ENCODE measurements around the gene GYS1.
A peak's percentile ranks its signal among the peaks of the same experiment; 100 is the strongest.

GYS1 gene

DNA sequence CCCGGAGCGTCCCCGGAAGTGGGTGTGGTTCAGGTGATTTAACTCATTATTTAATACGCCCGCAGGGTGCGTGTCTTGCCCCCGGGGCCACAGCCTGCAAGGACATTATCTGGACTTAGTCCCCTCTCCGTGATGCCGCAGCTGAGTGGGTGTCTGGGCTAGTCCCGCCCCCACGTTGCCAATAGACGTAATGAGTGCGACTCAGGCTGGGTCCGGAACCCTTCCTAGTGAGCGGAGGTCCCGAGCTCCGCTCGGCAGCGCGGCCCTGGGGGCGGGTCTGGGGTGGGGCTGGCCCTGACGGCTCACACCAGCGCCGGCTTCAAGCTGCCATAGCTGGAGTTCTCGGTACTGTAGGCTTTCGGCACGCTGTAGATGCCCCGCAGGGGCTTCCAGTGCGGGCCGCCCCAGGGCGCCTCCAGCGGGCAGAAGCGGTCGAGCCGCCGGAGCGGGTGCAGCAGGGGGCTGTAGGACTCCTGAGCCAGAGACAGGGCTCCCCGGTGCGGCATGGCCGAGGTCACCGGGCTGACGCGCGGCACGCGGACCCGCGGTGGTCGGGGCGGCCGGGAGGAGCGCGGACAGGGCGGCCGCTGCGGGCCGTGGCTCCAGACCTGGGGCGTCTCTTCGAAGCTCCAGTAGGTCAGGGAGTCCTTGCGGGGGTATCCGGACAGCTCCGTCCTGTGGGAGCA, 24.7 kb upstream of the GYS1 start:
- DNase-seq (ENCODE audit: low read depth in 2 of 2) = peak; percentile 37 to 57

DNA sequence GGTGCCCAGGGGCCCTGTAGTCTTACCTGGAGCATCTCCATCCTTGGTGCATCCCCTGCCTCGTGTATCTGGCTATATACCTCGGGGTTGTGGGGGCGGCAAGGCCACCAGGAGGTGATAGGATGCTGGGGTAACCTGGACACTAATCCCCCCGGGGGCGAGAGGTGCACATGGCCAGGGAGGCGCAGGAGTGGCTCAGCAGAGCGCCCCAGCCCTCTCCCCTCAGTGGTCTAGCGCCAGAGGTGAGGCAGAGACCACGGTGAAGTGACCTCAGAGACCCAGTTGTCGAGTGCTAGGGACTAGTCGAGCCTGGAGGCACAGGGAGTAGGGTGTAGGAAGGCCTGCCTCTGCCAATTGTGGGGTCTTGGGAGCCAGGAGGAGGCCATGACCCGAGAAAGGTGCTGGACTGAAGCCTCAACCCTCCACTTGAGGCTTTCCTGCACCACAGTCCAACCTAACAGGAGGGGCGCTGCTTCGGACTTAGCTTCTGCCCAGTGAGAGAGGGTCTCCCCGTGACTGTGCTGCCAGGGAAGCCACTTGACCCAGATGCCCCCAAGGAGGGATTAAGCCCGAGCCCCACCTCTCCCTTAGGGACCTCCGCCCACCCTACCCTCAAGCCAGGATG, 24.0 kb upstream of the GYS1 start, which contains the start of gene LHB:
LHB (minus strand) TSS at position 51 of the 625 bp plus-strand sequence; CDS start at position 41, 10 bp downstream.
- no peak for DNase-seq (ENCODE audit: low read depth in 2 of 2)

DNA sequence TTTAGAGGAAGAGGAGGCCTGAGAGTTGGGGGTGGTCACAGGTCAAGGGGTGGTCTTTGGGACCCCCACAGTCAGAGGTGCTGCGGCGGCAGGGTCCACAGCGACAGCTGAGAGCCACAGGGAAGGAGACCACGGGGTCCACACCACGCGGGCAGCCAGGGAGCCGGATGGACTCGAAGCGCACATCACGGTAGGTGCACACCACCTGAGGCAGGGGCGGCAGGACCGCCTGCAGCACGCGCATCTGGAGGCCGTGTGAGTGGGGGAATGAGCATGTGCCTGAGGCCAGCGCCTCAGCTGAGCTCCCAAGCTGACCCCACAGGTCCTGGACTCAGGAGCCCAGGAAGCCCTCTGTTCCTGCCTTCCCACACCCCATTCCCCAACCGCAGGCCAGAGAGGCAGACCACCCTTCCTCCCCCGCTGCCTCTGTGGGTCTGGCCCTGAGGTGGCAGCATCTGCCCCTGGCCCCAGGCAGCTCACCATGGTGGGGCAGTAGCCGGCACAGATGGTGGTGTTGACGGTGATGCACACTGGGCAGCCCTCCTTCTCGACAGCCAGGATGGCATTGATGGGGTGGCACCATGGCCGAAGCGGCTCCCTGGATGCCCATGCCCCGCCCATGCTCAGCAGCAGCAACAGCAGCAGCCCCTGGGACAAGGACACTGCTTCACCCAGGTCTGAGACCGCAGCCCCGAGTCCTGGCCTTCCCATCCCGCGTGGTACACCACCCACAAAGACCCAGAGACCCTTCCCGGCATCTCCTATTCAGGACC, 23.1 kb upstream of the GYS1 start:
- no peak for DNase-seq (ENCODE audit: low read depth in 2 of 2)

DNA sequence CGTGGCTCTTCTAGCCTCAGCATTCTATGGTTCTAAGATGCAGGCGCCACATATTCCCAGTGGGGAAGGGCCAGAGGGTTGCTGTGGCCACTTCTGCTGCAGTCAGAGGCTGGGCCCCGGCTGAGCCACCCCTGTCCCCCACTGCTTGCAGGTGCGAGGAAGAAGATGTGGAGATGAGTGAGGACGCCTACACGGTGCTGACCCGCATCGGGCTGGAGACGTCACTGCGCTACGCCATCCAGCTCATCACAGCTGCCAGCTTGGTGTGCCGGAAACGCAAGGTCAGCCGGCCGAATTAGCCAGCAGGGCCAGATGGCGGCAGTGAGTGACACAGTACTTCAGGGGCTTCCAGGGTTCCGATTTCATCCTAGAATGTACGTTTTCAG, 21.8 kb upstream of the GYS1 start:
- no peak for DNase-seq (ENCODE audit: low read depth in 2 of 2)

DNA sequence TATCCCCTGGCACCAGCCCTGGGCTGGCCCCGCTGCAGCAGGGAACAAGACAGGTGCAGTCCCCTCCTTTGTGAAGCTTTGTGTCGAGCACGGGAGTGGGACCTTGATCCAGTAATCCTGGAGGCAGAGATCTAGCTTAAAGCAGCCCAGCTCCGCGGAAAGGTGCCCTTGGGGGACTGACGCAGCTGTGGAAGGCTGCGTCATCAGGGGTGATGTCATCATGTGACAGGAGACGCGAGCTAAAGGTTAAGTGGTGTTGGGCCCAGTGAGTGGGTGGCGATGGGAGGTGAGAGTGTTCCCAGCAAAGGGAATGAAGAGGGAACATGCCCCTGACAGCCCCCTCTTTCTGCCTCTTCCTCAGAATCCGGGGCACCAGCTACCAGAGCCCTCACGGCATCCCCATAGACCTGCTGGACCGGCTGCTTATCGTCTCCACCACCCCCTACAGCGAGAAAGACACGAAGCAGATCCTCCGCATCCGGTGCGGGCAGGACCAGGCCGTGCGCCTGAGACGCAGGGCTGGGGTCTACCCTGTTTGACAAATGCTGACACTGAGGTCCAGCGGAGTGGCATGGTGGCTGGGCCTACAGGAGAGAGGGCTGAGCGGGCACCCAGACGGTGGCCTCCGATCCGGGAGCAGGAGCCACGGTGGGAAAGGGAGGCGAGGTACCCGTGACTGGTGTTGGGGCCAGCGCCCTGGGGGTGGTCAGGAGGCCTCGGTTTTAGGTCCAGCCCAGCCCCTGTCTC, 21.2 kb upstream of the GYS1 start:
- DNase-seq (ENCODE audit: low read depth in 2 of 2) = no peak

DNA sequence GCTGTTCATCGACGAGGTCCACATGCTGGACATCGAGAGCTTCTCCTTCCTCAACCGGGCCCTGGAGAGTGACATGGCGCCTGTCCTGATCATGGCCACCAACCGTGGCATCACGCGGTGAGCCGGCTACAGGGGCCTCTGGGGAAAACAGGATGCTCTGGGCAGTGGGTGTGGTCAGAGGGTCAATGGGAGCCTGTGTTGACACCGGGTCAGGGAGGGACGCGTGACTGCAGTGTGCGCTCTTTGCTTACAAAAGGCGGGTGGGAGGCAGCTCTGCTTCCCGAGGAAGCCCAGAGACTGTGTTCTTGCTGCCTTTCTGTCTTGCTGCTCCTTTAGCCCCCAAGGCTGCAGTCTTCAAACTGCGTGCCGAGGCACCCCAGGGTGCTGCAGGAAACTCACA, 18.1 kb upstream of the GYS1 start:
- DNase-seq (ENCODE audit: low read depth in 2 of 2) = no peak

DNA sequence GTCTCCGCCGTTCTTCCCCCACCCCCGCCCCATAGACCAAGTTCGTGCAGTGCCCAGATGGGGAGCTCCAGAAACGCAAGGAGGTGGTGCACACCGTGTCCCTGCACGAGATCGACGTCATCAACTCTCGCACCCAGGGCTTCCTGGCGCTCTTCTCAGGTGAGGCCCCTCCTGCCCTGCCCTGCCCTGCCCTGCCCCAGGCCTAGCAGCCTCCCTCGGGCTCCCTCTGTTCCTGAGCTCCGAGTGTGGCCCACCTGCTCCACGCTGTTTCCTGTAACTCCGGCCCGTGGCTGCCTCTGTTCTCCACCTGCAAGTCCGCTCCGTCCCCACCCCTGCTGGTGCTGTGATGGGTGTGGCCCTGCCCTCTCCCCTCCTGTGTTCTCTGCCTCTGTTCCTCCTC, 17.3 kb upstream of the GYS1 start:
- no peak for DNase-seq (ENCODE audit: low read depth in 2 of 2)

DNA sequence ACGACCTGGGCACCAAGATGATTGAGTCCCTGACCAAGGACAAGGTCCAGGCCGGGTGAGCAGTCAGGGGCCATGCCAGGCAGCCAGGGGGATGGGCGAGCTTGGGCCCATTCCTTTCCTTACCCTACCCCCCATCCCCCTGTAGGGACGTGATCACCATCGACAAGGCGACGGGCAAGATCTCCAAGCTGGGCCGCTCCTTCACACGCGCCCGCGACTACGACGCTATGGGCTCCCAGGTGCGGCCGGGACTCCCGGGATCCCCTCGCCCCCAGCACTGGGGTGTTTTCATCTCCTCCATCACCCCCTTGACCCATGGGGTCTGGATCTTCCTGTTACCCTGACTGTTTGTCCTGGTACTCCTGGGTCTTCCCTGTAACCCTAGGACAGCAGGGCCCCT, 16.7 kb upstream of the GYS1 start:
- no peak for DNase-seq (ENCODE audit: low read depth in 2 of 2)

DNA sequence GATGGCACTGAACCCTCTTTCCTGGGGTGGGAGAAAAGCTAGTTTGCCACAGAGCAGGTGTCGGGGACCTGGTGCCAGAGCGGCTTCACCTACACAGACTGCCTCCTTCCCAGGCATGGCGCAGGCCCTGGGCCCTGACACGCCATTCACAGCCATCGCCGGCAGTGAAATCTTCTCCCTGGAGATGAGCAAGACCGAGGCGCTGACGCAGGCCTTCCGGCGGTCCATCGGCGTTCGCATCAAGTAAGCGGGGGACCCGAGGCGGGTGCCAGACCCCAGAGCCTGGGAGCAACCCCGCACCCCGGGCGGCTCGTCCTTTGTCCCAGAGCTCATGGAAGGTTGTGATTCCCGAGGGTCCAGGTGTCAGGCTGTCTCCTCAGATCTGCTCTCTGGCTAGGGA, 13.8 kb upstream of the GYS1 start:
- no peak for DNase-seq (ENCODE audit: low read depth in 2 of 2)

DNA sequence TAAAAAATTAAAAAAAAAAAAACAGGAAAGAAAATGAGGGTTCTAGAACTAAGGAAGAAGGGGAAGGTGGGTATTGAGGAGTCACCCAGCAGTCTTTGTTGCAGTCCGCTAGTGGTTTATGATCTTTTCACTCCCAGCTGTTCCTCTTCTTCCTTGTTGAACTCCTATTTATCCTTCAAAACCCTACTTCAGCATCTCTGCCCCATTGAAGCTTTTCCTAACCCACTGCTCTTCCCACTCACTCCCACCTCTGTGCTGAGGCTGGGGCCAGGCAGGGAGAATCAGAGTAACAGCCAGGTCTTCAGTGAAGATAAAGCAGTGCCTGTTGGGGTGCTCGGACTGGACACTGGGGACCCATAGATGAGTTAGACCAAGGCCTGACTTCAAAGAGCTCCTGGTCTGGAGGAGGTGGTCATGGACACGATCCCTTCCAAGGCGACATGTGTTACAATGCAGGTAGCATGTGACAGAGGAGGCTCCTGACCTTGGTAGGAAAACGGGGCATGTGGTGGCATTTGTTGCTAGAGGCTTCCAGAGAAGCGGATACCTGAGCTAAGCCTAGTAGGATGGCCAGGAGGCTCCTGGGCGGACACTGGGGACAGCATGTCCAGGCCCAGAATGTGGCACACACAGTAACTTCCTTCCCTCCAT, 12.0 kb upstream of the GYS1 start:
- DNase-seq (ENCODE audit: low read depth in 2 of 2) = no peak

DNA sequence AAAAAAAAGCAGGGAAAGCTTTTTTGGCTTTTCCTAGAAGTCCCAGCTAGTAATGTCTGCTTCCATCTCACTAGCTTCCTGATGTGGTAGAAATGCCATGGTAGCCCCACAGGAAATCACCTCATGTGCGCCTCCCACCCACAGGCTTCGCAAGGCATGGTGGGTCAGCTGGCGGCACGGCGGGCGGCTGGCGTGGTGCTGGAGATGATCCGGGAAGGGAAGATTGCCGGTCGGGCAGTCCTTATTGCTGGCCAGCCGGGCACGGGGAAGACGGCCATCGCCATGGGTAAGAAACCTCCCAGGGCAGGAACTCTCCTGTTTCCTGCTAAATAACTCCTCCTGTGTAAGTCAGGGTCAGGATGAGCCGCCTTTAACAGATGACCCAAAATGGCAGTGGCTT, 11.0 kb upstream of the GYS1 start:
- no peak for DNase-seq (ENCODE audit: low read depth in 2 of 2)

DNA sequence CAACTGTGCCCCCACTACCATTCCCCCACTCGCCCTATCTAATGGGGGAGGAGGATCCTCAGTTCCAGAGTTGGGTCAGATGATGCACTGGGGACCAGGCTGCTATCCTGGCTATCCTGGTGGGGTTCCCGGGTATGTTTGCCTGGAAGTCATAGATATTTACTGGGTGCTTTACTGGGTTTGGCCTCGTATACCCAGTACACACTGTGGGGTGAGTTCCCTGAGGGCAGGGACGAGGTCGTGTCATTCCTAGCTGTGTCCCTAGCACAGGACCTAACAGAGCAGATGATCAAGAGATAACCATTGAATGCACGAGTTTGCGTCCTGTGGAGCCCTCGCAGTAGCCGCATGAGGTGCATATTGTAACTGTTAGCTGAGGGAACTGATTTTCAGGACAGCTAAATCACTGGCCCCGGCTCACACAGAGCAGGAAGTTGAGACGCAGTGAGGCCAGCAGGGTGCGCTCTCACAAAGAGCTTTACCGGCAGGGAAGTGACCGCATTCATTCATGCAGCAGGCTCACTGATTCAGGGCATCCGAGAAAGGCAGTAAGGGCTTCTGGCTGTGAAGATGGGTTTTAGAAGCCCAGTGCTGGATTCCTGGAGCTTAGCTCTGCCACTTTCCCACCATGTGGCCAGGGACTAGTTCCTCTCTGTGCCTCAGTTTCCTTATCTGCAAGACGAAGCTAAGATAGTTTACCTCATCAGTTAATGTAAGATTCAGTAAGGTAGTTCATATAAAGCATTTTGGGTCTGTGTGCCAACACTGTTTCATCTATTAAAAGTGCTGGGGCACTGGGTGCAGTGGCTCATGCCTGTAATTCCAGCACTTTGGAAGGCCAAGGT, 6.6 kb upstream of the GYS1 start:
- peak; percentile 57 to 65 for DNase-seq (ENCODE audit: low read depth in 2 of 2)

DNA sequence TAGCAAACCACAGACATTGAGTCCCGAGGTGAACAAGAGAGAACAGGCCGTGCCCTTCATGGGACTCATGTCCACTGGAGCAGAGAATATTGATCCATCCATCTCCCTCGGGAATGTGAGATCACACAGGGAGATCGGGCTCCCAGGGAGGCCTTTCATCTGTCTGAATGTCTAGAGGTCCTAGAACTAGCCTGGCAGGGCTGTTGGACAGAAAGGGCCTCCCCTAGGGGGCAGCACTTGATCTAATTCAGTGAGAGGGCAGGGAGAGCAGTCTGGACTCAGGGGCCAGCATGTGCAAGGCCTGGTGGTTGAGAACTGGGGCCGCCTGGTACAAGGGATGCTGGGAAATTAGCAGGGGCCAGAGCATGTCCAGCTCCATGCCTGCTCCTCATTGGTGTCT, 4.9 kb upstream of the GYS1 start:
- peak; percentile 56 to 62 for DNase-seq (ENCODE audit: low read depth in 2 of 2)

DNA sequence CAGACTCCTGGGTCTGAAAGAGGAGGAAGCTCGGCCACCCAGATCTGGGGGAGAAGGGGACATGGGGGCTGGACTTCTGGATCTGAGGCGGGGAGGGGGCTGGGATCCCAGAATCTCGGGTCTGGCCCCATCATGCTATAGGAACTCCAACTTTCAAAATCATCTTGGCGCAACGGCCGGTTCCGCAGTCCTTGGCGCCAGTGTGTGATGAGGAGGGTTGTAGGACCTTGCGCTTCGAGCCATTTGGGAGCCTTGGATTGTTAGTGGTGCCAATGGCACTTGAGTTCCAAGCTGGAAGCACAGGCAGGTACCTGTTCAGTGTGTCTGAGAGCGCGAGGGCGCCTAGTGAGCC, 902 bp upstream of the GYS1 start:
- DNase-seq (ENCODE audit: low read depth in 2 of 2) = no peak

DNA sequence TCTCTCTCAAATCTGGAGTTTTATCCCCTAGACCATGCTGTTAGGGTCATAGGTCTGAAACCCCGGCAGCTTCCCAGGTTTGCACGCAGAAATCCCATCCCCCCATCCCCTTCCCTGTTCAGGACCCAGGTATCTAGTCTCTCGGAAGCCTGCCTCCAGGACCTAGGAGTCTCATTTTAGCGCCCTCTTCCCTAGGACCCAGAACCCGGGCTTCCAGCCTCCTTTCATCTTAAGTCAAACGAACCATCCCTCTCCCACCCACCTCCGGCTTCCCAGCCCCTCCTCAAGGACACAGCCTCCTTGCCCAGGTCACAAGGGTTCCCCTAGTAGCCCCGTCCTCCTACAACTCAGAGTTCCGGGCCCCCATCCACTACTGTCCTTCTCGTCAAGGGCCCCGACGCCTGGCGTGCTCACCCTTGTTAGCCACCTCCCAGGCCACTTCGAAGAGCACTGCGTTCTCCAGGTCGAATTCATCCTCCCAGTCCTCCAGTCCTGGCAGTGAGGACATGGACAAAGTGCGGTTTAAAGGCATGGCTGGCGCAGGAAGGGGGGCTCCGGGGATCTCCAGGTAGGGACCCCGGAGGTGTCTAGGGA, 431 bp downstream of the GYS1 start:
- no peak for DNase-seq (ENCODE audit: low read depth in 2 of 2)

DNA sequence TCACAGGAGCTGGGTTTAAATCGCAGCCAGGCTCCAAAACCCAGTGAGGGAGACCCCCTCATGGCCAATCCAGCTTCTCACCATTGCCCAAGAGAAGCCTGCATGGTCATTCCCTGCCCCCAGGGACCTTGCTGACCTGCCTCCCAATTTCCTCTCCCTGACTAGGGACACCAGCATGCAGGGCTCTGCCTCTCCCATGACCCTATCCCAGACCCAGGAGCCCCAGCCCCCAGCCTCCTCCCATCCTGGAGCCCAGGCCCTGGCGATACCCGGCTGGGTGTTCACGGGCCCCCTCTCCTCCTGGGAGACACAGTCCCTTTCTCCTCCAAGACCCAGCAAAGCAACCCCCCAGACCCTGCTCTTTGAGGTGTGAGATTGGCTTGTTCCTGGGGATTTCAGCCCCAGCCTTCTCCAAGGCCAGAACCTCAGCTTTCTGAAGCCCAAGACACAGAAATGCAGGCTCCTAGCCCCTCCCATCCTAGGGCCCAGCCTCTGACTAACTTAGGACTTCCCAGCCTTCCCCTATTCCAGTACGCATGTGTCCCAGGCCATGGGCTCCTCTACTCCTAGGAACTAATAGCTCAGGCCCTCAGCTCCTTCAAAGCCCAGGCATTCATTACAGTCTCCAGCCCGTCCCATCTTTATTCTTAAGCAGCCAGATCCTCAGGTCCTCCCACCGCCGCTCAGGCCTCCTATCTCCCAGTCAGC, 1.1 kb downstream of the GYS1 start:
- DNase-seq (ENCODE audit: low read depth in 2 of 2) = no peak

DNA sequence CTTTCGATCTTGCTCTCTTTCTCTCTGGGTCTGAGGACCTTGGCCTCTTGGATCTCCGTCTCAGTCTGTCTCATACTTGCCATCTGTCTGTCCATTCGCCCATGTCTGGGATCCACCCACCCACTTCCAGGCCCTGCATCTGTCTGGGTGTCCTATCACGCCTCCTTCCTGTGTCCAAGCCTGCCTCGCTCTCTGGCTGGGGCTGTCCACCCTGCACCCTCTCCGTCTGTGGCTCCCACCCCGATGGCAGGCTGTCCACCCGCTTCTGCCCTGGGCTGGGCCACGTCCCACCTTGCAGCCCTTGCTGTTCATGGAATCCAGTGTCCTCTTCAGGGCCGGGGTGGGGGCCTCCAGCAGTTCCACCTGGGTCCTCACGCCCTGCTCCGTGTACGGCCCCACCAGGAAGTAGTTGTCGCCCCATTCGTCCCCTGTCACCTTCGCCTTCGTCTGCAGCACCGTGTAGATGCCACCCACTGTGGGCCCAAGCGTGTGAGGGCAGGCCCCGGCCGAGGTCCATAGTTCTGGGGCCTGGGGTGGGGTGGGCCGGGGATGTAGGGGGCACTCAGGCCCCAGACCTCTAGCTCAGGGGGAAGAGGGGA, 2.0 kb downstream of the GYS1 start:
- no peak for DNase-seq (ENCODE audit: low read depth in 2 of 2)

DNA sequence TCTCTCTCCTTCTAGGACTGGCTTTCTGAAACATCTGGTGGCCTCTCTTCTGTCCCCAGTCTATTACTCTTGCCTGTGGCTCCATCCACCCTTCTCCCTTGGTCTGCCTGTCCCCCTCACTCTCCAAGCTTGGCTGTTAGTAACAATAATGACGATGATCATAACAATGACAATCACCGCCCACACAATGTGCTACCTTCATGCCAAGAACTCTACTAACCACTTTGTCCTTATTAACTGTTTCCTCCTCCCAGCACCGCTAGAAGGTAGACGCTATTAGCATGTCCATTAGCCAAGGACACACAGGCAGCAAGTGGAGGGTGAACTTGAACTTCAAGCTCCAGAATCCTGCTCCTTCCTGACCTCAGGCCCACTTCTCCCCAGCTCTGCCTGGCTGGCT, 2.7 kb downstream of the GYS1 start:
- DNase-seq (ENCODE audit: low read depth in 2 of 2) = no peak

DNA sequence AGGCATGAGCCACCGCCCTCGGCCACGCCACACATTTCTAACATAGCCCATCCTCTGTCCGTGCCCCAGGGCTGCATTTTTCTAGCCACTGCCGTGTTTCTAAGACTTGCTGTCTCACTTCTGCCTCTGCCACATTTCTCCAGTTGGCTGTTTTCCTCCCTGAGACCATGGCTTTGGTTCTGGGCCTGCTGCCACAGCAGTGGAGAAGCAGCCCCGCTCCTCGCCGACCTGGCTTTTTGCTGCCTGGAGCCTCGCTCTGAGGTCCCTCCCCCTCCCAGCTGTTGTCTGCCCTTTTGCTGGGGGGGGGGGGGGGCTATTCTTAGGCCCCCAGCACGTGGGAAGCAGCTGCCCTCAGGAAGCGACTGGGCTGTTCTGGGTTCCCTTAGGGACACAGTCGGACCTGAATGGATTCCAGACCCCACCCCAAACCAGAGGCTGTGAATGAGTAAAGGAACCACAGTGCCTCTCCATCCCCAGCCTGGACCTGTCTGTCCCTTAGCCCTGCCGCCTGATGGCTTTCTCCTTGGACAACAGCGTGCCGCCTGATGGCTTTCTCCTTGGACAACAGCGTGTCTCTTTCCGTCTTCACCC, 3.3 kb downstream of the GYS1 start:
- DNase-seq (ENCODE audit: low read depth in 2 of 2) = no peak

Measured in stimulated activated CD4-positive, alpha-beta T cell treated with anti-CD3 and anti-CD28 coated beads, Interleukin-4, amount 100 ng/mL, for 48 hours (primary cell).